MM.1S (cell line): Measurements from ENCODE around the gene TWIST1.

Source experiments
- DNase-seq: peaks from one replicate; pipeline ENCODE4 v3.0.0-alpha.2; 2015
- H2AFZ ChIP-seq: fragments of 300-600 bp; sonication (generic); 2 replicates; pipeline ENCODE4 v1.6.0; 2016; ENCODE audit warnings: antibody characterized with exemption, low read length
- H3F3A ChIP-seq: fragments of 300-600 bp; sonication (generic); 2 replicates; pipeline ENCODE4 v1.6.1; 2016; ENCODE audit warnings: mild to moderate bottlenecking, antibody characterized with exemption, low read length, moderate library complexity, mixed read lengths; ENCODE audit not compliant: insufficient read depth
- H3K27ac ChIP-seq: fragments of 300-600 bp; sonication (generic); 2 replicates; pipeline ENCODE4 v1.5.1; 2016; ENCODE audit warnings: mild to moderate bottlenecking, low read length
- H3K27me3 ChIP-seq: fragments of 300-600 bp; sonication (generic); replicated peaks from 2 replicates; pipeline ENCODE4 v1.6.0; 2016; ENCODE audit warnings: low read length; ENCODE audit not compliant: insufficient read depth
- H3K36me3 ChIP-seq: fragments of 300-600 bp; sonication (generic); replicated peaks from 2 replicates; pipeline ENCODE4 v1.6.1; 2016; ENCODE audit warnings: mild to moderate bottlenecking, low read length, mixed read lengths; ENCODE audit not compliant: insufficient read depth
- H3K4me1 ChIP-seq: fragments of 300-600 bp; sonication (generic); 2 replicates; pipeline ENCODE4 v1.6.1; 2016; ENCODE audit warnings: low read length, mixed read lengths
- H3K4me2 ChIP-seq: fragments of 300-600 bp; sonication (generic); 2 replicates; pipeline ENCODE4 v1.6.0; 2016; ENCODE audit warnings: low read depth, low read length
- H3K4me3 ChIP-seq: fragments of 300-600 bp; sonication (generic); 2 replicates; pipeline ENCODE4 v1.5.1; 2016; ENCODE audit warnings: low read length, mixed read lengths
- H3K79me2 ChIP-seq: fragments of 300-600 bp; sonication (generic); 2 replicates; pipeline ENCODE4 v1.6.1; 2016; ENCODE audit warnings: mixed run types, low read length, mixed read lengths
- H3K9ac ChIP-seq: fragments of 300-600 bp; sonication (generic); 2 replicates; pipeline ENCODE4 v1.6.1; 2016; ENCODE audit warnings: low read length, mixed read lengths
- H3K9me2 ChIP-seq: fragments of 300-600 bp; sonication (generic); replicated peaks from 2 replicates; pipeline ENCODE4 v1.6.1; 2016; ENCODE audit warnings: mild to moderate bottlenecking, low read length, mixed read lengths; ENCODE audit not compliant: insufficient read depth
- H3K9me3 ChIP-seq: fragments of 300-600 bp; sonication (generic); replicated peaks from 2 replicates; pipeline ENCODE4 v1.6.1; 2016; ENCODE audit warnings: mild to moderate bottlenecking, low read length, mixed read lengths; ENCODE audit not compliant: insufficient read depth
- H4K20me1 ChIP-seq: fragments of 300-600 bp; sonication (generic); 2 replicates; pipeline ENCODE4 v1.6.1; 2016; ENCODE audit warnings: mild to moderate bottlenecking, low read length, moderate library complexity, mixed read lengths; ENCODE audit not compliant: insufficient read depth
- EZH2 ChIP-seq: fragments of 300-600 bp; sonication (generic); optimal IDR thresholded peaks from 2 replicates; pipeline ENCODE3; 2017; ENCODE audit warnings: low read depth, mild to moderate bottlenecking, antibody characterized with exemption, low read length, mixed read lengths
- EZH2phosphoT487 ChIP-seq: fragments of 300-600 bp; sonication (generic); IDR thresholded peaks from 2 replicates; pipeline ENCODE4 v1.6.1; 2018; ENCODE audit warnings: antibody characterized with exemption, low read length
- TF ChIP-seq, protein P1 (sequence below): fragments of 300-600 bp; sonication (generic); IDR thresholded peaks from 2 replicates; pipeline ENCODE4 v1.5.1; 2016; ENCODE audit warnings: antibody characterized with exemption, low read length, mixed read lengths

Gene TWIST1

DNA sequence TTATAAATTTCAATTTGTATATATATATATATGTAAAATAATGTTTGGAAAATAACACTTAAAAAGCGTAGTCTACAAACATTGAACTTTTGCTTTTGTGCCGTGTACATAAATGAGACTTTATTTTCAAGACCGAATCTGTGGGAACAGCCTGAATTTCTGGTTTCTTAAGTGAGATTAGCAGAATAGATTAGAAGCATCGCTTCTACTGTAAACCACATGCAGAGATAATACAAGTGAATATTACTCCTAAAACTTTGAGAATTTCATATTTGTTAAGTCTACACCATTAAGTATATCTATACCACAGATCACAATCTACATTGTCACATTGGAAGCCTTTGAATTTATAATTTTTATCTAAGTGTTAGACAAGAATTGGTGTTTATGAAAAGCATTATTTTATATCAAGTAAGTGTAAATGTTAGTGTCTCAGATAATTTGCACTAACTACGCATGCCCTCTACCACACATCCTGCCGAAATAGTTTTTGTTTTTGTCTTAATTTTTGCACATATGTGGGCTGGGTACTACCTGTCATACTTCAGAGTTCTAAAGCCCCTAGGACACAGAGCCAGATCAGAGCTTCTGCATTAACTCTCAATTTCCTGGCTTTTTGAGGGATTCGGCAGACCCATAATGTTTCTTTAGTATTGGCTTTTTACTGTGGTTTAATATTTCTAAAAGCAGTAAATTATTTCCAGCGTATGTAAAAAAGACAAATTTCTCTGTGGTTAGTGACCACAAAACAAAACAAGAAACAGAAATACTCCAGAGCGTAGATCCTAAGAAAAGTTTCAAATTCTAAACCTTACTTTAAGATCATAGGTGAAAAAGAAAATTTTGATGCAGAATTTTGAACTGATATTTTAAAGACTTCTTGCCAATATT, 20.0 kb downstream of the TWIST1 start:
- Histone ChIP-seq H3K4me3 (no peak overlapping the region), H3K4me2 (no peak overlapping the region), H3F3A (no peaks in the 10 kb centered on the region), H3K9me3 (no peaks in the 10 kb centered on the region), H3K79me2 (no peaks in the 10 kb centered on the region), H2AFZ (no peak overlapping the region), H3K4me1 (no peaks in the 10 kb centered on the region), H4K20me1 (no peaks in the 10 kb centered on the region), H3K9ac (no peak overlapping the region), H3K36me3 (no peaks in the 10 kb centered on the region), H3K27me3 (no peaks in the 10 kb centered on the region), H3K27ac (no peak overlapping the region), H3K9me2 (no peaks in the 10 kb centered on the region)
- DNase-seq: no peak
- TF ChIP-seq EZH2phosphoT487: no peak
- TF ChIP-seq EZH2: no peak
- TF ChIP-seq, protein P1, sequence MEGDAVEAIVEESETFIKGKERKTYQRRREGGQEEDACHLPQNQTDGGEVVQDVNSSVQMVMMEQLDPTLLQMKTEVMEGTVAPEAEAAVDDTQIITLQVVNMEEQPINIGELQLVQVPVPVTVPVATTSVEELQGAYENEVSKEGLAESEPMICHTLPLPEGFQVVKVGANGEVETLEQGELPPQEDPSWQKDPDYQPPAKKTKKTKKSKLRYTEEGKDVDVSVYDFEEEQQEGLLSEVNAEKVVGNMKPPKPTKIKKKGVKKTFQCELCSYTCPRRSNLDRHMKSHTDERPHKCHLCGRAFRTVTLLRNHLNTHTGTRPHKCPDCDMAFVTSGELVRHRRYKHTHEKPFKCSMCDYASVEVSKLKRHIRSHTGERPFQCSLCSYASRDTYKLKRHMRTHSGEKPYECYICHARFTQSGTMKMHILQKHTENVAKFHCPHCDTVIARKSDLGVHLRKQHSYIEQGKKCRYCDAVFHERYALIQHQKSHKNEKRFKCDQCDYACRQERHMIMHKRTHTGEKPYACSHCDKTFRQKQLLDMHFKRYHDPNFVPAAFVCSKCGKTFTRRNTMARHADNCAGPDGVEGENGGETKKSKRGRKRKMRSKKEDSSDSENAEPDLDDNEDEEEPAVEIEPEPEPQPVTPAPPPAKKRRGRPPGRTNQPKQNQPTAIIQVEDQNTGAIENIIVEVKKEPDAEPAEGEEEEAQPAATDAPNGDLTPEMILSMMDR: no peak

DNA sequence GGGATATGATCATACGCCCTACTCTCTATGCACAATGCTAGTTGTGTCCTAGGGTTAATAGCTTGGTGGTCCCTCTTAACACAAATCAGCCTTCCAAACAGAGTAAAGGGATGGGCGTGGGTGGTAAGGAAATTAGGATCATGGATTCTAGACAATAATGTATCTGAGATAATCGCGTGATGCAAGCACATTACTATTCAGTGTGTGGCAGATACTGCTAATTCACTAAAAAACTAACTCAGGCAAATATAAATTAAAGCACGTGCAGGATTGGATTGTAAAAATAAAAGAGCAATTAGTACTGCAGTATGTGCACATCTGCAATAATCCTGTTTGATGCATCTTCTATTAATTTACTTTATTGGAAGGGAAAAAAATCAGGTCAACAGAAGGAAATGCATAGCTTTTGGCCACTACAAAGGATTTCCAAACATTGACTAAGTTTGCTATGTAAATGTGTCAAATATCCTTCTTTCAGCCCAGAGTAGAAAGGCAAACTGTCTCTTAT, 22.0 kb downstream of the TWIST1 start:
- Histone ChIP-seq H3K9ac (no peak overlapping the region), H4K20me1 (no peaks in the 10 kb centered on the region), H3K4me3 (no peak overlapping the region), H3K4me2 (no peak overlapping the region), H3K79me2 (no peaks in the 10 kb centered on the region), H2AFZ (no peak overlapping the region), H3K27ac (no peak overlapping the region), H3K27me3 (no peaks in the 10 kb centered on the region), H3K9me2 (no peaks in the 10 kb centered on the region), H3K4me1 (no peaks in the 10 kb centered on the region), H3F3A (no peaks in the 10 kb centered on the region), H3K36me3 (no peaks in the 10 kb centered on the region), H3K9me3 (no peaks in the 10 kb centered on the region)
- TF ChIP-seq EZH2 (no peak), EZH2phosphoT487 (no peak)
- TF ChIP-seq, protein P1: no peak
- DNase-seq: no peak

DNA sequence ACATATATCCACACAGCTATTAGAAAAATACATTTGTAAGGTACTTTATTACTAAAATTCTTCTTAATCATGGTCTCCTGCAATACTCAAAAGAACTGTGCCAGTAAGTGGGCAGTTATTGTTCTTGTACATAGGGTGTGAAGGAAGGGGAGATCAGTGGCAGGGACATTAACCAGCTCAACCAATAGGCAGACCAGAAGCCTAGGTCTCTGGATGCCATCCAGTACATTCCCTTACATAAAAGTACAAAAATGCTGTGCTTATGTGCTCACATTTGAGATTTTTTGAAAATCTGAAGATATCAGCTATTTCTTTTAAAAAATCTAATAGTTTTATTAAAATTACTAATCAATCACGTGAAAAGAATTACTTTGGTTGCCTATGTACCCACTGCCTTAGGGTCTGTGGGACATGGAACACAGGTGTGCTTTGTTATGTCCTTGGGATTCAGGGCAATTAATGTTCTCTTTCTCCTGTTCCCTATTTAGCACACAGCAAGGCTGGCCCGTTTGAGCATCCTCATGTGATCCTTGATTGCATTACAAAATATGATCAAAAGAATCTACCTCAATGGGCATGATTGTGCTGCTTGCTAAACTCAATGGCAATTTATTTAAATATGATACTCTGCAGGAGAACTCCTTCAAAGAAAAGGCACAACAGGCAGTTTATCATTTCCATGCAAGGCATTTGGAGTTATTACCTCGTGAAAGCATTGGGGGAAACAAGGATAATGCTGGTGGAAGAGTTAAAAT, 22.7 kb downstream of the TWIST1 start:
- H3K27ac ChIP-seq: no peak overlapping the region

More for the DNA sequence above, 22.7 kb downstream of the TWIST1 start:
- TF ChIP-seq EZH2 (no peak), EZH2phosphoT487 (no peak)
- TF ChIP-seq, protein P1: no peak
- Histone ChIP-seq H3K4me1 (no peaks in the 10 kb centered on the region), H3K4me3 (no peak overlapping the region), H3K9me3 (no peaks in the 10 kb centered on the region), H3K79me2 (no peaks in the 10 kb centered on the region), H3K4me2 (no peak overlapping the region), H4K20me1 (no peaks in the 10 kb centered on the region), H3K9ac (no peak overlapping the region), H3F3A (no peaks in the 10 kb centered on the region), H2AFZ (no peak overlapping the region), H3K27me3 (no peaks in the 10 kb centered on the region), H3K36me3 (no peaks in the 10 kb centered on the region), H3K9me2 (no peaks in the 10 kb centered on the region)
- DNase-seq: no peak
